Retinal pigment epithelial cell (primary cell): ENCODE results near the gene SCUBE1.

ENCODE experiments used
- DNase-seq: peaks from one replicate; pipeline ENCODE4 v3.0.0-alpha.2; 2010; ENCODE audit warnings: low read depth
- H3K4me3 ChIP-seq: 2 replicates; pipeline ENCODE4 v1.5.1; 2011; ENCODE audit warnings: mild to moderate bottlenecking, low read length, control low read depth, moderate library complexity
- TF ChIP-seq, protein P1 (sequence below): conservative IDR thresholded peaks from 2 replicates; pipeline ENCODE4 v1.5.1; 2011; ENCODE audit warnings: low read depth, low read length, control low read depth, inconsistent platforms

The SCUBE1 gene

DNA sequence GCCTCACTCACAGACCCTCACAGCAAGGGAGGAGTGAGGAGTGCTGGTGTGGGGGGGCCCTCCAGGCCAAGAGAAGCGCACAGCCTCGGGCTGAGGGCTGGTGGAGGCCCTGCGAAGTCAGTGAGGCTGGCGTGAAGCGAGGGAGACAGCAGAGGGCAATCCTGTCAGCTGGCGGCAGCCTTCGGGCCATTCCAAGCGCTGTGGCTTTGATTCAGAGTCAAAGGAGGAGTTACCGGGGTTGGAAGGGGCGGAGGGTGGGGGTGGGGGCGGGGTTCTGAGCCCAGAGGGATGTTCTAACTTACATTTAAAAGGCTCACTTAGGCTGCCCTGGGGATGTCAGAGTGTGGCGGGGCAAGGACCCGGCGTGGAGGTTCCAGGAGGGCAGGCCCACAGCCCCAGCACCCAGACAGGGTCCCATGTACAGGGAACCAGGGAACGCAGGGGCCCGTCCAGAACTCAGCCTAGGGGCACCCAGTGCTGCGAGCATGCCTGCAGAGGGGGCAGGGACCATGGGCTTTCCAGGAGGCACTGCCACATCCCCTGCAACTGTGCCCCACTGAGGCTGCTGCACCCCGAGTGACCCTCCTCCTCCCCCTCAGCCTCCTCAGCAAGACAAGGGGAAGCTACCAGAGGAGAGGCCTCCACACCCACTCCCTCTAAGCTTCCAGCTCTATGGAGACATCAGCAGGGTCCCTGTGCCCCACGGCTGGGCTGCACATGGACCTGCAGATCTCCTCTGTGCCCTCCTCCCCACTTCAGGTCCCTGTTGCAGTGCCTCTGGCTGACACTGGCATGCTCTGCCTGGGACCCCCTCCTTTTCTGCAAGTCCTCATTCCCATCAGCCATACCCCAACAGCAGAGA is 116.6 kb downstream of the SCUBE1 start:
- TF ChIP-seq, protein P1, sequence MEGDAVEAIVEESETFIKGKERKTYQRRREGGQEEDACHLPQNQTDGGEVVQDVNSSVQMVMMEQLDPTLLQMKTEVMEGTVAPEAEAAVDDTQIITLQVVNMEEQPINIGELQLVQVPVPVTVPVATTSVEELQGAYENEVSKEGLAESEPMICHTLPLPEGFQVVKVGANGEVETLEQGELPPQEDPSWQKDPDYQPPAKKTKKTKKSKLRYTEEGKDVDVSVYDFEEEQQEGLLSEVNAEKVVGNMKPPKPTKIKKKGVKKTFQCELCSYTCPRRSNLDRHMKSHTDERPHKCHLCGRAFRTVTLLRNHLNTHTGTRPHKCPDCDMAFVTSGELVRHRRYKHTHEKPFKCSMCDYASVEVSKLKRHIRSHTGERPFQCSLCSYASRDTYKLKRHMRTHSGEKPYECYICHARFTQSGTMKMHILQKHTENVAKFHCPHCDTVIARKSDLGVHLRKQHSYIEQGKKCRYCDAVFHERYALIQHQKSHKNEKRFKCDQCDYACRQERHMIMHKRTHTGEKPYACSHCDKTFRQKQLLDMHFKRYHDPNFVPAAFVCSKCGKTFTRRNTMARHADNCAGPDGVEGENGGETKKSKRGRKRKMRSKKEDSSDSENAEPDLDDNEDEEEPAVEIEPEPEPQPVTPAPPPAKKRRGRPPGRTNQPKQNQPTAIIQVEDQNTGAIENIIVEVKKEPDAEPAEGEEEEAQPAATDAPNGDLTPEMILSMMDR = peak; percentile 20
- DNase-seq = no peak
- no peak overlapping the region for H3K4me3 ChIP-seq

DNA sequence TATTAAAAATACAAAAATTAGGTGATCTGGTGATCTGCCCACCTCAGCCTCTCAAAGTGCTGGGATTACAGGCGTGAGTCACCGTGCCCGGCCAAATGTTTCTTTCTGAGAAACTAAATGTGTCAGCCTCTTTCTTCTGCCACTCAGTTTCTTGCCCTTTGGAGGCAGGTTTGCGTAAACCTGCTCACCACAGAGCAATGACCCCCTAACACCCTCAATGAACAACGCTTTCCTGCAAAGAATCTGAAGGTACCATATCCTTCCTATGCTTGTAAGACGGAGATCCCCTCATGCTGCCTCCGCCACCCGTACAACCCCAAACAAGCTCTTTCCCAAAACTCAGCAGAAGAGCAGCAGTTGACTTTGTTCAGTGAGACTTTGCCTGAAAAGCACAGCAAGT is 117.6 kb downstream of the SCUBE1 start:
- TF ChIP-seq, protein P1 = no peak
- DNase-seq = no peak
- no peak overlapping the region for H3K4me3 ChIP-seq

DNA sequence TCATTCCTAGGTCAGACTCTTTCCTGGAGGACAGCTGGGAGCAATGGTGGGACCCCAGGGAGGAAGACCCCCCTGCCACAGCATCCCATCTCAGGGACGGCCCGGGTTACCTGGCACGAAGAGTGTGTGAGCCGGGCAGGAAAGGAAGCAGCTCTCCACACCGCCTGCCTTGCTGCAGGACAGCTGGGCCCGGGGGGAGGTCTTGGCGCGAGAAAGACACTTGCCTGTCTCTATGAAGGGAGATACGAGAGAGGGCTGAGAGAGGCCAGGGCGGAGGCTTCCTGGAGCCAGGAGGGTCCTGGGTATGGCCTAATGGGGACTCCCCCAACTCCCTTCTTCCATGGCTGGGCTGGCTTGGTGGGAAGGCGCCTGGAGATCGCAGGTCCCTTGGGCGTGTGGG is 120.2 kb downstream of the SCUBE1 start:
- no peak overlapping the region for H3K4me3 ChIP-seq
- TF ChIP-seq, protein P1 = no peak
- no peak for DNase-seq

DNA sequence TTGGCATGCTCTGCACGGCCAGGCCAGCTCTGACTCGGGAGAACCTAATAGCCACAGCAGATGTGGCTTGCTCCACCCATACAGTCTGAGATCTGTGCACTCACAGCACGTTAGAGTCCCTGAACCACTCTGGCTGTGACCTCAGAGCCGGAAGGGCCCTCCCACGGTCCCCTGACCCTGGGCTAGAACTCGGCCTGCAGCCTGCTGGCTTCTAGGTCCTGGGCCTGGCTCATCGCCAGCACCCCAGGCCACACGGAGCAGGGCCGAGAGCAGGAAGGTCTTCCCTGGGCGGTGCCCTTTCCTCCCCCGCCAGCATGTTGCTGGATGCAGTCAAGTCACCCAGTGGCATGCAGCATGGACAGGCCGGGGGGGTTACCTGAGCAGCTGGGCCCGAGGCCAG is 120.9 kb downstream of the SCUBE1 start:
- DNase-seq = no peak
- no peak overlapping the region for H3K4me3 ChIP-seq
- TF ChIP-seq, protein P1 = no peak

DNA sequence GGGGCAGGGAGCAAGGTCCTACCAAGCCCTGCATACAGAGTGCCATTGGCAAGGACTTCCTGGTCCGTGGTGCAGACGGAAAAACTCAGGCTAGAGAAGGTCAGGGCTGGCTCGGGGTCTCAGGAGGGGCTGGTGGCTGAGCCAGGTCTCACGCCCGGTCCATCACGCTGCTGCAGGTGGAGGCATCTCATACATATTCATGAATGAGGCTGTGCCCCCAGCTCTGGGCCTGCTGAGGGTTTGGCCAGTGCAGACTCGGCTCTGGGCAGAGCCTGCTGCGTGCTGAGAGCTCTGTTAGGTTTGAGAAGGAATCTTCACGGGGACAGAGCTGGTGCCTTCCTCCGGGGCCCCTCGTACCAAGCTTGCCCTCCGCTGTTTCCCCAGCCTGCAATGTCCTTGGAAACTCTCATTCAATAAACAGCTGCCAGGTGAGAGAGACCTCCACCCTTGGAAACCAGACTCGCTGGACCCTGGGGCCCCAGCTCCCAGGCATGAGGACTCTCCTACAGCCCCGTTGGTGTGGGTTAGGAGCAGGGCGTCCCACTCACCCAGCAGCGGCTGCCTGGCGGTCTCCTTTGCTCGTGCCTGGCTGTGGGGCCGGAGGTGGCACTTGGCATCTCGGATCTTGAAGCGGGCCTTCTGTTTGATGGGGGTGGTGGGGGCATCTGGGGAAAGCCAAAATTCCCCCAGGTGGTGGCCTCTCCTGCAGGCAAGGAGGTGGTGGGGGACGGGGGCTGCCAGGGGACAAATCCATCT is 122.4 kb downstream of the SCUBE1 start:
- TF ChIP-seq, protein P1 = no peak
- no peak for DNase-seq
- no peak overlapping the region for H3K4me3 ChIP-seq

DNA sequence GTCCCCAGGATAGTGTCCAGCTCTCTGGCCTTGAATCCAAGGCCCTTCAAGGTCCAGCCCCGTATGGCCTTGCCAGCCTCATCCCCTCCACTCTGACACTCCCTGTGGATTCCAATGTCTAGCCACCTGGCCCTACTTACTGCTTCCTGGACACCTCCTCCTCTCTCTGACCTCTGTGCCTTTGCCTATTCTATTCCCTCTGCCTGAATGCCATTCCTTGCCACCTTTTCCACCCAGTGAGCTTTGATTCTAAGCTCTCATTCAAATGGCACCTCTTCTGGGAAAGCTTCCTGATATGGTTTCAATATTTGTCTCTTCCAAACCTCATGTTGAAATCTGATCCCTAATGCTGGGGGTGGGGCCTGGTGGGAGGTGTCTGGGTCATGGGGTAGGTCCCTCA is 124.4 kb downstream of the SCUBE1 start:
- no peak for DNase-seq
- TF ChIP-seq, protein P1 = no peak

More for the DNA sequence above, 124.4 kb downstream of the SCUBE1 start:
- no peak overlapping the region for H3K4me3 ChIP-seq
